ENCODE results near the gene PSIP1. TPM values are rescaled to one million over a fixed set of nuclear protein-coding genes. Genes with fewer than 3 reads are reported as not detected.

The PSIP1 gene
- total and polyA plus RNA-seq, 9 of the 15 experiments (the other 6 are each of a cell fraction or from before 2014, with no cell fraction given): 18.8 to 119 (median 59.9) TPM

- TF ChIP-seq NR4A1 (CRISPR knock-in tag; IDR thresholded peaks at IDR 0.05) (no peak), NR4A1 (tag; IDR thresholded peaks at IDR 0.05) (no peak), HNRNPK (IDR thresholded peaks at IDR 0.05; ENCODE audit: low read depth, low read length, poor library complexity, severe bottlenecking) (no peak), ID3 (CRISPR knock-in tag; IDR thresholded peaks at IDR 0.05) (no peak), ID3 (tag; IDR thresholded peaks at IDR 0.05) (no peak), HOXB6 (CRISPR knock-in tag; IDR thresholded peaks at IDR 0.05; ENCODE audit: borderline replicate concordance) (no peak), HDAC1 (IDR thresholded peaks at IDR 0.05) (no peak), ZNF133 (CRISPR knock-in tag; IDR thresholded peaks at IDR 0.05) (no peak), TOE1 (IDR thresholded peaks at IDR 0.05; ENCODE audit: borderline replicate concordance) (peak; percentile 52; the same call in 1 of the 2 replicates), TOE1 (CRISPR knock-in tag; IDR thresholded peaks at IDR 0.05; ENCODE audit: borderline replicate concordance, low read depth) (no peak), MLX (CRISPR knock-in tag; conservative IDR thresholded peaks at IDR 0.05) (no peak), PCBP1 (IDR thresholded peaks at IDR 0.05; ENCODE audit: low read depth, low read length, poor library complexity, severe bottlenecking) (no peak), ZNF395 (CRISPR knock-in tag; IDR thresholded peaks at IDR 0.05) (no peak), GATAD2B (IDR thresholded peaks at IDR 0.05; ENCODE audit: borderline replicate concordance) (no peak), PBX2 (CRISPR knock-in tag; IDR thresholded peaks at IDR 0.05; ENCODE audit: low read depth) (no peak), PBX2 (tag; conservative IDR thresholded peaks at IDR 0.05; ENCODE audit: low read depth) (no peak), PURB (CRISPR knock-in tag; IDR thresholded peaks at IDR 0.05; ENCODE audit: low read depth) (no peak), MXD1 (CRISPR knock-in tag; IDR thresholded peaks at IDR 0.05; ENCODE audit: borderline replicate concordance, poor library complexity, severe bottlenecking) (no peak), ZNF324 (CRISPR knock-in tag; IDR thresholded peaks at IDR 0.05) (no peak)
Measured at GRCh38 chr9:15552636-15553527, 42.1 kb upstream of the PSIP1 start, which contains the start of gene CCDC171 (continued).

Measured in K562 (cell line).